Vagina (tissue), 2 donors: ENCODE data around the gene MRNIP. TPM values are rescaled to one million over a fixed set of nuclear protein-coding genes. Genes with fewer than 3 reads are reported as not detected.

Source experiments
- DNase-seq, 2 donors: peaks; one replicate each; pipeline ENCODE4 v3.0.0-alpha.2; 2017; ENCODE audit errors: extremely low spot score in 2 of 2
- H3K27ac ChIP-seq: fragments of 200-600 bp; sonication (generic); one replicate; pipeline ENCODE4 v1.5.1; 2019
- H3K27me3 ChIP-seq: fragments of 200-600 bp; sonication (generic); one replicate; pipeline ENCODE4 v1.5.1; 2019
- H3K36me3 ChIP-seq, 2 donors: fragments of 200-600 bp; sonication (generic); one replicate each; pipeline ENCODE4 v1.5.1; 2017 to 2019
- H3K4me1 ChIP-seq: fragments of 200-600 bp; sonication (generic); one replicate; pipeline ENCODE4 v1.5.1; 2019
- H3K4me3 ChIP-seq, 2 donors: fragments of 200-600 bp; sonication (generic); 1 replicate in 1 of 2; 2 replicates in 1 of 2; pipeline ENCODE4 v1.5.1; 2016 to 2019
- H3K9me3 ChIP-seq: fragments of 200-600 bp; sonication (generic); one replicate; pipeline ENCODE4 v1.5.1; 2019
- POLR2A ChIP-seq, 2 donors: fragments of 450-650 bp; IDR thresholded peaks; one replicate each; pipeline ENCODE4 v1.6.1; 2017; ENCODE audit warnings: antibody characterized with exemption in 2 of 2, mild to moderate bottlenecking in 2 of 2, moderate library complexity in 2 of 2
- POLR2AphosphoS5 ChIP-seq, 2 donors: sonication (generic); formaldehyde crosslinking; IDR thresholded peaks; one replicate each; pipeline ENCODE4 v1.9.0; 2017; ENCODE audit warnings: antibody characterized with exemption in 2 of 2, mild to moderate bottlenecking in 2 of 2, low read depth in 1 of 2; ENCODE audit not compliant: insufficient read depth in 1 of 2
- intact Hi-C: fragments of 100-400 bp; cut with DNase I; formaldehyde crosslinking; loops from one replicate; pipeline ENCODE4 v1.15.1; 2023
- total RNA-seq: library from RNA; depleted of rRNA; stranded (reverse); fragments of >200 nt; gene quantifications from one replicate; pipeline ENCODE4 v1.2.3, GENCODE V29; 2016
- TF ChIP-seq, protein P1 (sequence below), 3 experiments: fragments of 450-650 bp in 2 of 3; fragments of 200-600 bp in 1 of 3; sonication (generic) in 1 of 3; IDR thresholded peaks; one replicate each; pipeline ENCODE4 v1.5.1; 2017 to 2019; ENCODE audit warnings: antibody characterized with exemption in 3 of 3, mild to moderate bottlenecking in 2 of 3, moderate library complexity in 2 of 3

Gene MRNIP, protein sequence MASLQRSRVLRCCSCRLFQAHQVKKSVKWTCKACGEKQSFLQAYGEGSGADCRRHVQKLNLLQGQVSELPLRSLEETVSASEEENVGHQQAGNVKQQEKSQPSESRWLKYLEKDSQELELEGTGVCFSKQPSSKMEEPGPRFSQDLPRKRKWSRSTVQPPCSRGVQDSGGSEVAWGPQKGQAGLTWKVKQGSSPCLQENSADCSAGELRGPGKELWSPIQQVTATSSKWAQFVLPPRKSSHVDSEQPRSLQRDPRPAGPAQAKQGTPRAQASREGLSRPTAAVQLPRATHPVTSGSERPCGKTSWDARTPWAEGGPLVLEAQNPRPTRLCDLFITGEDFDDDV
- 53.8 TPM for total RNA-seq

DNA sequence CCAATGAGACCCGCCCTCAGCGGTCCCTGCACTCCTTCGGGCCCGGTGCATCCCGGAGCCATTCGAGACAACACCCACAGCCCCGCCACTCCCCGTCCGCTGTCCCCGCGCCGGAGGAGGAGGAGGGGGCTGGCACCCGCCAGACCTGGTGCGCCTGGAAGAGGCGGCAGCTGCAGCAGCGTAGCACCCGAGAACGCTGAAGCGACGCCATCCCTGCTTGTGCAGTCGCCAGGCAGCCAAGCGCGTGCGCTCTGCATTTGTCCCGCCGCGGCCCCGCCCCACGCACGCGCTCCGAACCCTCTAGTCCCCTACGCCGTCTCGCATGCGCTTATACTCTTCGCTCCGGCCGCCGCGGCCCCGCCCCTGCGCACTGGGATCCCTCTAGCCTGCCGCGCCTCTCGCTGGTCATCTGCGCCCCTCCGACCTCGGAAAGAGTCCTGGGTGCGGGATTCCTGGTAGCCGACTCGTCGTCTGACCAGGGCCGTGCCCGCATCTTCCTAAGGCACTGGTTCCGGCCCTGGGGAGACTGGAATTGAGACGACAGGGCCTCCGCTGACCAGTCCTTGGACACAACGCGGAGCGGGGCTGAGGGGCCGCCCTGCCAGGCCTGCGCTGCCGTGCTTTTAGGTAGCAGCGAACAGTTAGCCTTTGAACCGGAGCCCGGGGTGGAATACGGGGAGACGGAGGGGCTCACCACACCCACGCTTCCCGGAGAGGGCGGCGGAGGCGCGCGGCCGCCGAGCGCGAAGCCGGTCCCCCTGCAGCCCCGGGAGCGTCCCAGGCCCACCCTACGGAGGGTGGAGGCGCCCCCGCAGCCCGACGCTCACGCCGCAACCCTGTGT, at the start of gene MRNIP:
Gene MRNIP, minus strand, starts transcription at position 232 of the 842 bp plus-strand sequence. Its CDS starts 21 bp downstream, at position 211.
- Histone ChIP-seq H3K9me3 (no peaks in the 10 kb centered on the region), H3K27ac (peak within 1 kb of the TSS; percentile 96), H3K4me3 (peak within 1 kb of the TSS; percentile 95 to 97), H3K36me3 (peaks cover 7 to 18% of the 10 kb centered on the region in 2 donors), H3K27me3 (no peaks in the 10 kb centered on the region), H3K4me1 (peaks cover 36% of the 10 kb centered on the region)
- peak in 1 of 2 donors; percentile 95 for DNase-seq
- TF ChIP-seq POLR2AphosphoS5 (IDR thresholded peaks at IDR 0.05; ENCODE audit: insufficient read depth in 1 of 2, low read depth in 1 of 2) (peak; percentile 92 to 97), POLR2A (IDR thresholded peaks at IDR 0.05) (peak; percentile 31 to 61)
- TF ChIP-seq, protein P1, sequence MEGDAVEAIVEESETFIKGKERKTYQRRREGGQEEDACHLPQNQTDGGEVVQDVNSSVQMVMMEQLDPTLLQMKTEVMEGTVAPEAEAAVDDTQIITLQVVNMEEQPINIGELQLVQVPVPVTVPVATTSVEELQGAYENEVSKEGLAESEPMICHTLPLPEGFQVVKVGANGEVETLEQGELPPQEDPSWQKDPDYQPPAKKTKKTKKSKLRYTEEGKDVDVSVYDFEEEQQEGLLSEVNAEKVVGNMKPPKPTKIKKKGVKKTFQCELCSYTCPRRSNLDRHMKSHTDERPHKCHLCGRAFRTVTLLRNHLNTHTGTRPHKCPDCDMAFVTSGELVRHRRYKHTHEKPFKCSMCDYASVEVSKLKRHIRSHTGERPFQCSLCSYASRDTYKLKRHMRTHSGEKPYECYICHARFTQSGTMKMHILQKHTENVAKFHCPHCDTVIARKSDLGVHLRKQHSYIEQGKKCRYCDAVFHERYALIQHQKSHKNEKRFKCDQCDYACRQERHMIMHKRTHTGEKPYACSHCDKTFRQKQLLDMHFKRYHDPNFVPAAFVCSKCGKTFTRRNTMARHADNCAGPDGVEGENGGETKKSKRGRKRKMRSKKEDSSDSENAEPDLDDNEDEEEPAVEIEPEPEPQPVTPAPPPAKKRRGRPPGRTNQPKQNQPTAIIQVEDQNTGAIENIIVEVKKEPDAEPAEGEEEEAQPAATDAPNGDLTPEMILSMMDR (IDR thresholded peaks at IDR 0.05), result peak in 1 of 3 experiments; percentile 48
- intact Hi-C loops, result loop anchor here (10.0 kb wide), 2 partner anchors 54 to 104 kb away; partner anchors contain the start of gene MGAT4B

DNA sequence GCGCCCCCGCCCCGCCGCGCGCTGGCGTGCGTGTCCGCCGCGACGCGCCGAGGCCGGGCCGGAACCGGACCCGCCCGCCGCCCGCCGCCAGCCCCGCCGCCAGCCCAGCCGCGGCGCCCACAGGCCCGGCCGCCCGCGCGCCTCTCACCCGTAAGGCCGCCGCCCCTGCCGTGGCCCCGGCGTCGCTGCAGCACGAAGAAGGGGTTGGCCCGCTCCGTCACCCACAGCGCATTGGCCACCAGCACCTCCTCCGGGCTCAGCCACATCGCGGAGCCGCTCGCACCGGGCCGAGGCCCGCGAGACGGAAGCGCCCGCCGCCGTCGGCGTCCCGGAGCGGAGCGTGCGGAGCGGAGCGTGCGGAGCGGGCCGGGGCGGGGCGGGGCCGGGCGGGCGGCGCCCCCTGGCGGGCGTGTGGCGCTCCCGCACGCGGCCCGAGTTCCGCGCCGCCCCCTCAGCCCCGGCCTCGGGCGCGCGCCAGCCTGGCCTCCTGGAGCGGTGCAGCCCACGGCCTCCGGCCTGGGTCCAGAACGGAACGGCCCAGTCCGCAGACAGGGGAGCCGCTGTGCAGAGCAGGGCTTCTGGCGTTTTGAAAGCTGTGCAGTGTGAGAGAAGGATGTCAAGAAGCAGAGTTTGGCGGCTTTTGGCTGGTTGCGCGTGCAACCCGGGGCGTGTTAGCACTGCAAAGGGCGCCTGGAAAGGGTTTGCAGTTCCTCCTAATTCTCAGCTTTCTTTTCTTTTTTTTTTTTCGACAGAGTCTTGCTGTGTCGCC, 49.1 kb upstream of the MRNIP start, which contains the start of gene TBC1D9B:
Gene TBC1D9B, minus strand, starts transcription at position 342 of the 769 bp plus-strand sequence. Its CDS starts 76 bp downstream, at position 266.
- no peak for DNase-seq
- Histone ChIP-seq H3K9me3 (no peaks in the 10 kb centered on the region), H3K27ac (peak within 1 kb of the TSS; percentile 79), H3K4me3 (peak within 1 kb of the TSS; percentile 65 to 68), H3K36me3 (peaks cover 0 to 20% of the 10 kb centered on the region in 2 donors), H3K27me3 (no peaks in the 10 kb centered on the region), H3K4me1 (peaks cover 25% of the 10 kb centered on the region)
- intact Hi-C loops, result loop anchor here (10.0 kb wide), 1 partner anchor 103 kb away; the partner anchor contains the start of gene MGAT4B
- TF ChIP-seq, protein P1 (IDR thresholded peaks at IDR 0.05), result no peak
- no peak for TF ChIP-seq POLR2A (IDR thresholded peaks at IDR 0.05)
- TF ChIP-seq POLR2AphosphoS5 (IDR thresholded peaks at IDR 0.05; ENCODE audit: insufficient read depth in 1 of 2, low read depth in 1 of 2), result no peak

DNA sequence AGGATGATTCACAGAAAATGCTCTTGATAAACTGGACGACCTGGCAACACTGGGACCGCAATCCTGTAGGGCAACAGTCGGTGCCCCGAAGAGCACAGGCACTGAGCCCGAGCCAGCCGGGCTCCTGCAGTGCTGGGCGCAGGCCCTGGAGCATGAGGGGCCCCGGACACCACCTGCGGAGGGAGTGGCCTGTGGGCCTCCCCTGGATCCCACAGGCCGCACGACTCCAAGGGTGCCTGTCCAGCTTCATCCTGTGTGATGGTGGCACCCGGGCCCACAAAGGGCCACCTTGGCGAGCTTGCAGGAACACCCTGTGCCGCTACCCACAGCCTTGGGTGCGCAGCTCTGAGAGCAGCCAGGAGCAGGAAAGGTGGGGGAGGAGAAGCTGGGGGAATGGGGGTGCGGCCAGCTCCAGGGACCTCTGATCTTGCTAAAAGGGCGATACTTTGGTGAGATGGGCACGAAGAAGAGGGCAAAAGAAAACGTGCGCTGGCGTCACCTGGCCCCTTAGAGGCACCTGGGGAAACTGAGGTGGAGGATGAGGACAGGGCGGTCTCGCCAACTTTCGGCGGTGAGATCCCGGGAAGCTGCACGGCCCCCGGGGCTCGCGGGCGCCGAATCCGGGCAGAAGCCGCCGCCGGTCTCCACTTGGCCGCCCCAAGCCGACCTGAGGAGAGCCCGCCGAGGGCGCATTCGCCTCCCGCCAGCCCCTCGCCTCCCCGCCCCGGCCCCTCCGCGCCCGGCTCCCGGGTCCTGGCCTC, 48.4 kb upstream of the MRNIP start:
- no peaks in the 10 kb centered on the region for H3K27me3 ChIP-seq
- intact Hi-C loops, result loop anchor here (10.0 kb wide), 1 partner anchor 102 kb away; the partner anchor contains the start of gene MGAT4B
- no peak for DNase-seq
- peak overlapping the region; percentile 79 for H3K27ac ChIP-seq
- H3K4me3 ChIP-seq, result peak overlapping the region; percentile 65 to 68
- H3K9me3 ChIP-seq, result no peaks in the 10 kb centered on the region
- H3K36me3 ChIP-seq, result peaks cover 0 to 26% of the 10 kb centered on the region in 2 donors
- TF ChIP-seq POLR2AphosphoS5 (IDR thresholded peaks at IDR 0.05; ENCODE audit: insufficient read depth in 1 of 2, low read depth in 1 of 2) (peak in 1 of 2 donors; percentile 23), POLR2A (IDR thresholded peaks at IDR 0.05) (no peak)
- H3K4me1 ChIP-seq, result peaks cover 25% of the 10 kb centered on the region

DNA sequence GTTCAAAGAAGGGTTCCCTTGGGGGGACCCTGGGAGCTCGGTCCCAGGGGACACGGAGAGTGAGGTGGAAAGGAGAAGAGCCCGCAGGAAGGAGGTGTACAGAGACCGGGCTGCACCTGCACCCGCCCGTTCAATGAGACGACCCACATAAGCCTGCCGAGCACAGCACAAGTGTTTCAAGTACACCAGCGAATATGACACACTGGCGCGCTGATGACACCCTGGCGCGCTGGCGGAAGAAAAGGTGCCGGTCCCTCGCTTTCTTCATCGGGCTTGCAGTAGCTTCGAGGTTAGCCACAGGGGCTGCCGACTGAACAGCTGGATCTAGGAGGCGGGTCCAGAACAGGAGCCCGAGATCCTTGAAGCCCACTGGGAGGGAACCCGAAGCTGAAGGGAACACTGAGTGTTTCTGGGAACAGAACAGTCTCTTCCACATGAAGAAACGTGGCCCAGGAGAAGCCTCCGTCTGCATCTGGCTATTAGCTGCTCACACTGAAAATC, 47.7 kb upstream of the MRNIP start:
- no peaks in the 10 kb centered on the region for H3K27me3 ChIP-seq
- no peak for DNase-seq
- H3K4me3 ChIP-seq, result peak overlapping the region; percentile 65 to 68
- H3K36me3 ChIP-seq, result peaks cover 0 to 27% of the 10 kb centered on the region in 2 donors
- intact Hi-C loops, result loop anchor here (10.0 kb wide), 1 partner anchor 102 kb away; the partner anchor contains the start of gene MGAT4B
- H3K27ac ChIP-seq, result peak overlapping the region; percentile 79
- no peaks in the 10 kb centered on the region for H3K9me3 ChIP-seq
- H3K4me1 ChIP-seq, result peaks cover 25% of the 10 kb centered on the region
- TF ChIP-seq POLR2A (IDR thresholded peaks at IDR 0.05) (no peak), POLR2AphosphoS5 (IDR thresholded peaks at IDR 0.05; ENCODE audit: insufficient read depth in 1 of 2, low read depth in 1 of 2) (no peak)

DNA sequence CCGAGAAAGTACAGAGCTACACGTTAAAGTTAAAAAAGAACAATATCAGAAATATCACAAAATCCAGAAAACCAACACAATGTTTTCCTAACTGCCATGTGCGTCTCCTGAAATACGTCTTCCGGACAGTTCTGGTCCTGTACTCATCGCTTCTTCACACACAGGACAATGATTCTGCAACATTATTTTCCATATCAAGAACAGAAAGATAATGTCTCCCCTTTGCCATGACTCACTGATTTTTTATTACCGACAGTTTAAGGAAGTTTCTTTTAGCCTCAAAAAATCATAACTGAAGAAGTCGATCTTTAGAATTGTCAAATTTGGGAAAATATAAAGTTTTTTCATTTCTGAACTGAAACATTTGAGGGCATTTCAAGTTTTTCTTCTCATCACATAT, 46.5 kb upstream of the MRNIP start:
- no peak for TF ChIP-seq POLR2A (IDR thresholded peaks at IDR 0.05)
- no peak for TF ChIP-seq POLR2AphosphoS5 (IDR thresholded peaks at IDR 0.05; ENCODE audit: insufficient read depth in 1 of 2, low read depth in 1 of 2)
- TF ChIP-seq, protein P1 (IDR thresholded peaks at IDR 0.05), result no peak
- Histone ChIP-seq H3K27ac (no peak overlapping the region), H3K36me3 (peaks cover 0 to 31% of the 10 kb centered on the region in 2 donors), H3K4me3 (no peak overlapping the region), H3K9me3 (no peaks in the 10 kb centered on the region), H3K4me1 (peaks cover 25% of the 10 kb centered on the region), H3K27me3 (no peaks in the 10 kb centered on the region)
- no peak for DNase-seq
- intact Hi-C loops, result loop anchor here (10.0 kb wide), 1 partner anchor 100 kb away; the partner anchor contains the start of gene MGAT4B
